Loucy (cell line): ENCODE measurements around the gene GRB10.

Source experiments
- EZH2phosphoT487 ChIP-seq: fragments of 200-600 bp; IDR thresholded peaks from 2 replicates; pipeline ENCODE4 v1.6.1; 2018; ENCODE audit warnings: antibody characterized with exemption, mild to moderate bottlenecking, moderate library complexity, borderline replicate concordance
- TF ChIP-seq, protein P1 (sequence below): fragments of 200-600 bp; sonication (generic); conservative IDR thresholded peaks from 2 replicates; pipeline ENCODE4 v1.5.1; 2014; ENCODE audit warnings: mild to moderate bottlenecking, antibody characterized with exemption, low read length

GRCh38 chr7:50662041-50662694 lies 120.5 kb downstream of the GRB10 start:
- TF ChIP-seq, protein P1, sequence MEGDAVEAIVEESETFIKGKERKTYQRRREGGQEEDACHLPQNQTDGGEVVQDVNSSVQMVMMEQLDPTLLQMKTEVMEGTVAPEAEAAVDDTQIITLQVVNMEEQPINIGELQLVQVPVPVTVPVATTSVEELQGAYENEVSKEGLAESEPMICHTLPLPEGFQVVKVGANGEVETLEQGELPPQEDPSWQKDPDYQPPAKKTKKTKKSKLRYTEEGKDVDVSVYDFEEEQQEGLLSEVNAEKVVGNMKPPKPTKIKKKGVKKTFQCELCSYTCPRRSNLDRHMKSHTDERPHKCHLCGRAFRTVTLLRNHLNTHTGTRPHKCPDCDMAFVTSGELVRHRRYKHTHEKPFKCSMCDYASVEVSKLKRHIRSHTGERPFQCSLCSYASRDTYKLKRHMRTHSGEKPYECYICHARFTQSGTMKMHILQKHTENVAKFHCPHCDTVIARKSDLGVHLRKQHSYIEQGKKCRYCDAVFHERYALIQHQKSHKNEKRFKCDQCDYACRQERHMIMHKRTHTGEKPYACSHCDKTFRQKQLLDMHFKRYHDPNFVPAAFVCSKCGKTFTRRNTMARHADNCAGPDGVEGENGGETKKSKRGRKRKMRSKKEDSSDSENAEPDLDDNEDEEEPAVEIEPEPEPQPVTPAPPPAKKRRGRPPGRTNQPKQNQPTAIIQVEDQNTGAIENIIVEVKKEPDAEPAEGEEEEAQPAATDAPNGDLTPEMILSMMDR, result peak; percentile 19; the same call in 1 of the 2 replicates
- no peak for TF ChIP-seq EZH2phosphoT487
